CD4-positive, alpha-beta T cell (primary cell): ENCODE results near the gene OLFM1. TPM values are rescaled to one million over a fixed set of nuclear protein-coding genes. Genes with fewer than 3 reads are reported as not detected.
"Not testable (repeated sequence)": the region's sequence is repeated elsewhere in the genome, so short reads cannot be mapped to it uniquely, and the experiment has no call there.

ENCODE experiments used
- ATAC-seq: fragments of 200-7000 bp; cut with Tn5 transposase; one replicate; pipeline ENCODE4 v1.10.0; 2022; ENCODE audit warnings: mild to moderate bottlenecking; ENCODE audit not compliant: poor library complexity
- CTCF ChIA-PET: fragments of 350-600 bp; sonication (Branson Sonifier 250); formaldehyde crosslinking; loops from one replicate; lab custom pipeline; 2021; ENCODE audit warnings: antibody characterized with exemption, inconsistent platforms; lab: Charles Lee
- POLR2A ChIA-PET: fragments of 350-600 bp; sonication (Branson Sonifier 250); formaldehyde crosslinking; loops from one replicate; lab custom pipeline; 2021; ENCODE audit warnings: antibody characterized with exemption, inconsistent platforms; lab: Charles Lee
- DNase-seq, 14 experiments: peaks; one replicate each; pipeline ENCODE4 v3.0.0-alpha.2; 2013 to 2020; ENCODE audit warnings: mixed read lengths in 2 of 14
- H3K27ac ChIP-seq, 2 donors: one replicate each; pipeline versions ENCODE4 v1.5.1 to v1.7.0; 2013; ENCODE audit warnings: low read length in 2 of 2, low read depth in 1 of 2, mild to moderate bottlenecking in 1 of 2
- H3K27me3 ChIP-seq, 2 experiments: 1 replicate in 1 of 2; 2 replicates in 1 of 2; pipeline versions ENCODE4 v1.6.1 to v1.7.0; 2013; ENCODE audit warnings: low read length in 2 of 2, control low read depth in 1 of 2, mild to moderate bottlenecking in 1 of 2, moderate library complexity in 1 of 2; ENCODE audit not compliant: insufficient read depth in 2 of 2, control insufficient read depth in 1 of 2
- H3K36me3 ChIP-seq: one replicate; pipeline ENCODE4 v1.6.1; 2013; ENCODE audit warnings: low read length, control low read depth; ENCODE audit not compliant: insufficient read depth
- H3K4me1 ChIP-seq: one replicate; pipeline ENCODE4 v1.6.1; 2013; ENCODE audit warnings: low read length, control low read depth; ENCODE audit not compliant: insufficient read depth
- H3K4me3 ChIP-seq: one replicate; pipeline ENCODE4 v1.5.1; 2013; ENCODE audit warnings: mild to moderate bottlenecking, low read length, moderate library complexity
- H3K9me3 ChIP-seq, 2 experiments: 1 replicate in 1 of 2; 2 replicates in 1 of 2; pipeline versions ENCODE4 v1.6.1 to v1.7.0; 2013; ENCODE audit warnings: low read length in 2 of 2, mild to moderate bottlenecking in 2 of 2, control low read depth in 1 of 2, moderate library complexity in 1 of 2; ENCODE audit not compliant: control insufficient read depth in 1 of 2, insufficient read depth in 1 of 2
- H3K27ac Mint-ChIP-seq: one replicate; pipeline ENCODE4 v1.8.0; 2020; ENCODE audit warnings: mixed read lengths
- H3K27me3 Mint-ChIP-seq: one replicate; pipeline ENCODE4 v1.8.0; 2021; ENCODE audit warnings: mixed read lengths
- H3K36me3 Mint-ChIP-seq: one replicate; pipeline ENCODE4 v1.8.0; 2021; ENCODE audit warnings: low read depth, mixed read lengths
- H3K4me1 Mint-ChIP-seq: one replicate; pipeline ENCODE4 v1.8.0; 2021; ENCODE audit warnings: low read depth, mixed read lengths
- H3K4me3 Mint-ChIP-seq: one replicate; pipeline ENCODE4 v1.8.0; 2020; ENCODE audit warnings: mild to moderate bottlenecking, mixed read lengths
- H3K9me3 Mint-ChIP-seq: one replicate; pipeline ENCODE4 v1.8.0; 2020; ENCODE audit warnings: mixed read lengths
- CTCF ChIP-seq: fragments of 200-600 bp; IDR thresholded peaks from one replicate; pipeline ENCODE4 v1.8.0; 2022; ENCODE audit warnings: antibody characterized with exemption, mild to moderate bottlenecking
- intact Hi-C, 2 experiments: fragments of 100-400 bp; cut with DNase I in 1 of 2; cut with micrococcal nuclease in 1 of 2; formaldehyde crosslinking; loops; one replicate each; pipeline versions ENCODE4 v1.15.1 to v1.9.0; 2023 to 2025; cut with DNase I, micrococcal nuclease
- total RNA-seq, 174 experiments: library from RNA in 2 of 174; stranded (reverse) in 2 of 174; gene quantifications; one replicate each; pipeline ENCODE4 v1.2.3 and lab custom pipeline; 2021 to 2026

OLFM1 gene
- total RNA-seq, 2 experiments from 2014 or later = not detected

- peaks cover 14% of the 10 kb centered on the region for H3K27me3 Mint-ChIP-seq
- POLR2A ChIA-PET = no interaction called here
- CTCF ChIA-PET = no interaction called here
Measured at GRCh38 chr9:135158564-135158937, 71.1 kb downstream of the OLFM1 start.

GRCh38 chr9:135159801-135160200, 72.3 kb downstream of the OLFM1 start:
- intact Hi-C loops = no loop called here
- no peak overlapping the region for H3K27ac ChIP-seq

More at GRCh38 chr9:135158564-135158937, 71.1 kb downstream of the OLFM1 start:
- Histone ChIP-seq H3K9me3 (peaks cover 0 to 11% of the 10 kb centered on the region in 2 experiments), H3K36me3 (no peaks in the 10 kb centered on the region), H3K27me3 (peaks cover 0 to 4% of the 10 kb centered on the region in 2 experiments), H3K4me1 (no peaks in the 10 kb centered on the region), H3K27ac (no peak overlapping the region), H3K4me3 (no peak overlapping the region)
- no peak for DNase-seq
- TF ChIP-seq CTCF = no peak
- Mint-ChIP-seq H3K4me1 (no peaks in the 10 kb centered on the region), H3K4me3 (no peak overlapping the region), H3K9me3 (no peaks in the 10 kb centered on the region), H3K27ac (no peak overlapping the region), H3K36me3 (no peaks in the 10 kb centered on the region)
- intact Hi-C loops = no loop called here
- ATAC-seq = no peak

GRCh38 chr9:135160862-135161261, 73.4 kb downstream of the OLFM1 start:
- no peak for TF ChIP-seq CTCF
- Mint-ChIP-seq H3K9me3 (no peaks in the 10 kb centered on the region), H3K4me3 (no peak overlapping the region), H3K27ac (no peak overlapping the region), H3K27me3 (peaks cover 9% of the 10 kb centered on the region), H3K4me1 (no peaks in the 10 kb centered on the region), H3K36me3 (no peaks in the 10 kb centered on the region)
- intact Hi-C loops = no loop called here
- Histone ChIP-seq H3K9me3 (peaks cover 0 to 17% of the 10 kb centered on the region in 2 experiments), H3K36me3 (no peaks in the 10 kb centered on the region), H3K27ac (no peak overlapping the region), H3K27me3 (peaks cover 0 to 2% of the 10 kb centered on the region in 2 experiments), H3K4me1 (no peaks in the 10 kb centered on the region), H3K4me3 (no peak overlapping the region)
- DNase-seq (no peak), ATAC-seq (no peak)
- ChIA-PET CTCF (no interaction called here), POLR2A (no interaction called here)

More at GRCh38 chr9:135159801-135160200, 72.3 kb downstream of the OLFM1 start:
- Mint-ChIP-seq H3K4me3 (no peak overlapping the region), H3K27ac (no peak overlapping the region), H3K4me1 (no peaks in the 10 kb centered on the region), H3K27me3 (peaks cover 9% of the 10 kb centered on the region), H3K36me3 (no peaks in the 10 kb centered on the region), H3K9me3 (no peaks in the 10 kb centered on the region)
- TF ChIP-seq CTCF = no peak
- no peaks in the 10 kb centered on the region for H3K4me1 ChIP-seq
- no peaks in the 10 kb centered on the region for H3K36me3 ChIP-seq
- H3K27me3 ChIP-seq = peaks cover 0 to 4% of the 10 kb centered on the region in 2 experiments
- POLR2A ChIA-PET = no interaction called here
- CTCF ChIA-PET = no interaction called here
- H3K9me3 ChIP-seq = peaks cover 0 to 17% of the 10 kb centered on the region in 2 experiments
- no peak for DNase-seq
- no peak for ATAC-seq
- no peak overlapping the region for H3K4me3 ChIP-seq

GRCh38 chr9:135162599-135162998, 75.1 kb downstream of the OLFM1 start:
- CTCF ChIA-PET, DNase-seq, intact Hi-C loops, H3K4me3 Mint-ChIP-seq, H3K27me3 ChIP-seq, H3K36me3 ChIP-seq, H3K4me3 ChIP-seq, H3K27me3 Mint-ChIP-seq, H3K27ac Mint-ChIP-seq, H3K4me1 Mint-ChIP-seq, H3K9me3 Mint-ChIP-seq, H3K36me3 Mint-ChIP-seq, H3K4me1 ChIP-seq, ATAC-seq, H3K27ac ChIP-seq, POLR2A ChIA-PET: not testable (repeated sequence)
- peaks cover 0 to 15% of the 10 kb centered on the region in 2 experiments for H3K9me3 ChIP-seq
